Keratinocyte (primary cell): ENCODE measurements around the gene APOA4. TPM values are rescaled to one million over a fixed set of nuclear protein-coding genes. Genes with fewer than 3 reads are reported as not detected.

Experiments used
- DNase-seq: peaks from one replicate; pipeline ENCODE4 v3.0.0-alpha.2; 2011; ENCODE audit warnings: low read depth, missing footprints, low spot score
- FAIRE-seq: peaks from 2 replicates; lab custom pipeline; 2011; peaks lifted over from hg19 to GRCh38; lab: Jason Lieb, UNC
- H2AFZ ChIP-seq: 2 replicates; pipeline ENCODE4 v1.6.0; 2012; ENCODE audit warnings: low read length, control low read depth, inconsistent platforms; ENCODE audit not compliant: control insufficient read depth
- H3K27ac ChIP-seq: 2 replicates; pipeline ENCODE4 v1.5.1; 2011; ENCODE audit warnings: low read length; ENCODE audit not compliant: control insufficient read depth, insufficient read depth
- H3K27me3 ChIP-seq: 3 replicates; pipeline ENCODE4 v1.6.0; 2011; ENCODE audit warnings: low read length; ENCODE audit not compliant: control insufficient read depth, insufficient read depth; ENCODE audit errors: extremely low read depth
- H3K36me3 ChIP-seq, 2 experiments: 2 replicates in 1 of 2; 3 replicates in 1 of 2; pipeline ENCODE4 v1.5.1; 2011; ENCODE audit warnings: low read length in 2 of 2, mild to moderate bottlenecking in 1 of 2; ENCODE audit not compliant: control insufficient read depth in 2 of 2, insufficient read depth in 2 of 2; ENCODE audit errors: extremely low read depth in 1 of 2
- H3K4me1 ChIP-seq: 3 replicates; pipeline ENCODE4 v1.5.1; 2011; ENCODE audit warnings: low read length; ENCODE audit not compliant: control insufficient read depth, insufficient read depth; ENCODE audit errors: extremely low read depth
- H3K4me2 ChIP-seq: 3 replicates; pipeline ENCODE4 v1.6.0; 2011; ENCODE audit warnings: low read depth, low read length; ENCODE audit not compliant: control insufficient read depth, insufficient read depth; ENCODE audit errors: extremely low read depth
- H3K4me3 ChIP-seq, 3 experiments: fragments of 200-600 bp in 1 of 3; sonication (generic) in 1 of 3; 2 replicates in 2 of 3; 3 replicates in 1 of 3; pipeline ENCODE4 v1.5.1; 2011 to 2016; ENCODE audit warnings: low read length in 3 of 3, mild to moderate bottlenecking in 3 of 3, control low read depth in 2 of 3, inconsistent platforms in 1 of 3, low read depth in 1 of 3, mixed read lengths in 1 of 3, mixed run types in 1 of 3, moderate library complexity in 1 of 3; ENCODE audit not compliant: control insufficient read depth in 2 of 3, insufficient read depth in 2 of 3; ENCODE audit errors: extremely low read depth in 1 of 3
- H3K79me2 ChIP-seq: 2 replicates; pipeline ENCODE4 v1.6.0; 2012; ENCODE audit warnings: low read length; ENCODE audit not compliant: control insufficient read depth, insufficient read depth
- H3K9ac ChIP-seq: 3 replicates; pipeline ENCODE4 v1.6.0; 2011; ENCODE audit warnings: low read length; ENCODE audit not compliant: control insufficient read depth, insufficient read depth; ENCODE audit errors: extremely low read depth
- H3K9me1 ChIP-seq: 3 replicates; pipeline ENCODE4 v1.6.0; 2011; ENCODE audit warnings: low read length; ENCODE audit not compliant: control insufficient read depth, insufficient read depth; ENCODE audit errors: extremely low read depth
- H3K9me3 ChIP-seq: 2 replicates; pipeline ENCODE4 v1.5.1; 2012; ENCODE audit warnings: low read depth, low read length; ENCODE audit not compliant: control insufficient read depth
- H4K20me1 ChIP-seq: 3 replicates; pipeline ENCODE4 v1.6.0; 2011; ENCODE audit warnings: low read length; ENCODE audit not compliant: control insufficient read depth, insufficient read depth; ENCODE audit errors: extremely low read depth
- CTCF ChIP-seq, 3 experiments: IDR thresholded peaks in 1 of 3; conservative IDR thresholded peaks in 1 of 3; optimal IDR thresholded peaks in 1 of 3; 2 replicates in 2 of 3; 3 replicates in 1 of 3; pipeline versions ENCODE3 to v1.5.1; 2011; ENCODE audit warnings: low read length in 3 of 3, mild to moderate bottlenecking in 3 of 3, moderate library complexity in 2 of 3, control low read depth in 1 of 3, inconsistent platforms in 1 of 3; ENCODE audit not compliant: insufficient read depth in 2 of 3; ENCODE audit errors: extremely low read depth in 1 of 3
- EZH2 ChIP-seq: IDR thresholded peaks from one replicate; pipeline ENCODE4 v1.6.1; 2012; ENCODE audit warnings: inconsistent platforms, mild to moderate bottlenecking, low read length, moderate library complexity
- dilution Hi-C: fragments of 300-500 bp; cut with MboI; formaldehyde crosslinking; loops from one replicate; pipeline ENCODE4 v1.7.0; 2020; ENCODE audit warnings: low sequenced_read_pairs; ENCODE audit not compliant: extremely low pct_ligation_motif_present
- polyA plus RNA-seq, 5 experiments: library from polyadenylated mRNA; depleted of rRNA in 3 of 5; stranded (reverse) in 3 of 5; stranded (forward) in 1 of 5; unstranded in 1 of 5; fragments of >200 nt; gene quantifications; 1 replicate in 1 of 5; 2 replicates in 3 of 5; 3 replicates in 1 of 5; pipeline versions ENCODE4 v1.2.1 to v1.2.3, GENCODE V29; 2011 to 2012; ENCODE audit warnings: missing spikeins in 2 of 5, low read depth in 1 of 5, low replicate concordance in 1 of 5

APOA4 gene
- polyA plus RNA-seq, 1 donor (not counting 4 experiments of a cell fraction or from before 2014, with no cell fraction given): not detected

- Histone ChIP-seq H3K4me3 (no peak overlapping the region), H3K4me1 (peaks cover 4% of the 10 kb centered on the region), H3K9me3 (no peaks in the 10 kb centered on the region), H4K20me1 (no peaks in the 10 kb centered on the region), H3K27me3 (no peaks in the 10 kb centered on the region), H3K4me2 (no peak overlapping the region), H2AFZ (no peak overlapping the region), H3K79me2 (no peaks in the 10 kb centered on the region), H3K36me3 (no peaks in the 10 kb centered on the region), H3K9ac (no peak overlapping the region), H3K9me1 (no peaks in the 10 kb centered on the region), H3K27ac (no peak overlapping the region)
- no peak for DNase-seq
- no peak for FAIRE-seq
- dilution Hi-C loops: no loop called here
- TF ChIP-seq EZH2: no peak
- TF ChIP-seq CTCF (optimal IDR thresholded peaks at IDR 0.05 in 1 of 3, IDR thresholded peaks at IDR 0.05 in 1 of 3, conservative IDR thresholded peaks at IDR 0.05 in 1 of 3; ENCODE audit: extremely low read depth in 1 of 3, insufficient read depth in 2 of 3, low read length in 3 of 3): no peak
Measured at GRCh38 chr11:116832350-116833290, 9.5 kb upstream of the APOA4 start.

GRCh38 chr11:116831790-116832349 is 8.8 kb upstream of the APOA4 start:
- DNase-seq: no peak
- no peak for FAIRE-seq
- Histone ChIP-seq H3K27ac (no peak overlapping the region), H3K9ac (no peak overlapping the region), H3K36me3 (no peaks in the 10 kb centered on the region), H3K4me1 (peaks cover 4% of the 10 kb centered on the region), H2AFZ (no peak overlapping the region), H3K9me1 (no peaks in the 10 kb centered on the region), H3K27me3 (no peaks in the 10 kb centered on the region), H3K4me3 (no peak overlapping the region), H3K9me3 (no peaks in the 10 kb centered on the region), H3K79me2 (no peaks in the 10 kb centered on the region), H3K4me2 (no peak overlapping the region), H4K20me1 (no peaks in the 10 kb centered on the region)
- dilution Hi-C loops: no loop called here
- TF ChIP-seq EZH2 (no peak), CTCF (optimal IDR thresholded peaks at IDR 0.05 in 1 of 3, IDR thresholded peaks at IDR 0.05 in 1 of 3, conservative IDR thresholded peaks at IDR 0.05 in 1 of 3; ENCODE audit: extremely low read depth in 1 of 3, insufficient read depth in 2 of 3, low read length in 3 of 3) (no peak)
